Left kidney (tissue), 2 donors: Measurements from ENCODE around the gene ANKRD17. TPM values are rescaled to one million over a fixed set of nuclear protein-coding genes. Genes with fewer than 3 reads are reported as not detected.

Experiments used
- DNase-seq: peaks from one replicate; pipeline ENCODE4 v3.0.0-alpha.2; 2013
- polyA plus RNA-seq: library from polyadenylated mRNA; unstranded; fragments of 120-200 nt; gene quantifications from one replicate; pipeline ENCODE4 v1.2.1, GENCODE V29; 2013; ENCODE audit not compliant: insufficient read length

The ANKRD17 gene
- polyA plus RNA-seq, 1 donor = 94.3 TPM

DNA sequence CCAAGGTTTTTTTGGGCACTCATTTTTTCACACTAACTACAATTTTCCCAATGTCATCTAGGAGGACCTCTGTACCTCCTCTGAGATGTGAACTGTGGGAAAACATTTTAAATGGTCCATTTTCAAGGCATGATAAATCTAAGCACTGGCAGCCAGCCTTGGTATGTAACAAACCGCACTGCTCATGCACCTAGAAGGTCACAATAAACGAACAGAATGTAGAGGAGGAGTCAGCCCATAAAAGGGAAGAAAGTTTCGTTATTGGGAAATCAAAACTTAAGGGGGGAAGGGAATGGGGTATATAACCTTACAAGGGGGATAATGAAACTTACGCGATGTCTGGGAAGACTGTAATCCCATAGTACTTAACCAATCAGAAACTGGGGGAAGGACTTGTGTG lies 205.5 kb downstream of the ANKRD17 start:
- no peak for DNase-seq

DNA sequence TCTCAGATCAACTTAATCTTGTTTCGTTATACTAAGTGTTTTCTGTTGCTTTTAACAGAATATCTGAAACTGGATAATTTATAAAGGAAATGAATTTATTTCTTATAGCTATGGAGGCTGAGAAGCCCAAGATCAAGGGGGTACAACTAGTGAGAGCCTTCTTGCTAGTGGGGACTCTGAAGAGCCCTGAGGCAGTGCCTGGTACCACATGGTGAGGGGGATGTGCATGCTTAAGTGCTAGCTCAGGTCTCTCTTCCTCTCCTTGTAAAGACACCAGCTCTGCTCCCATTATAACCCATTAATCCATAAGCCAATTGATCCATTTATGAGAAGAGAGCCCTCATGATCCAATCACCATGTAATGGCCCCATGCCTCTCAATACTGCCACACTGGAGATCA lies 207.0 kb downstream of the ANKRD17 start:
- no peak for DNase-seq

- DNase-seq = no peak
These were observed 212.7 kb downstream of the ANKRD17 start for GRCh38 chr4:73045879-73046278.

DNA sequence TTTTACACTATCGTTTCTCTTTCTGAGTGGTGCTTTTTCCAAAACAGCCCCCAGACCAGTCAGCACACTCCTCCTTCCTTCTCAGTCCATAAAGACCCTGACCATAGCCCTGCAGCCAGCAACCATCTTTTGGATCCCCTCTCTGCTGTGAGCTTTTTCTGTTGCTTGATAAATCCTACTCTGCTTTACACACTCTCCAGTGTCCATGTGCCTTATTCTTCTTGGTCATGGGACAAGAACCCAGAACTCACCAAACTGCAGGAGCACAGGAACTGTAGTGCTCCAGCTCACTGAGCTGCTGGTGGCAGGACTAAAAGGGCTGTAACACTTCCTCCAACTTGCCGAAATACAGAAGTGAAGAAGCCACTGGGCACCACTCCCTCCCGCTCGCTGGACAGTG lies 221.5 kb downstream of the ANKRD17 start:
- DNase-seq = no peak

DNA sequence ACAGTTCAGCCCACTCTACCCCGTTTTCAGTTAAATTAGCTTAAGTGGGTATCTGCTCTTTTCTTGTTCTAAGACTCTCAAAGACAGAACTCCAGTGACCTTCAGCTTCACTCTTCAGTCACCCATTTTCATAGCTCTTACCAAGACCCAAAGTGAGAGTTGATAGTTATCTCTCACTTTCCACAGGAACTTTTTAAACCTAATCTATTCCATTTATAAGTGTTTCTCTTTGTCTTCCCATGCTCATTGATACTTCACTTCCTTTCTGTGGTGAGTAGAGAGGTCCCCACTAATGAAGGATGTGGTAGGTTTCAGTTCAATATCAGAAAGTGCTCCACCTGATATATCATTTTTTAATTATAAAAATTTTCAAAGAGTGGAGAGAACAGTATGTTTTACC lies 222.5 kb downstream of the ANKRD17 start:
- DNase-seq = no peak

- no peak for DNase-seq
These were observed 223.7 kb downstream of the ANKRD17 start for GRCh38 chr4:73034896-73035295.

- DNase-seq = no peak
These were observed 230.0 kb downstream of the ANKRD17 start for GRCh38 chr4:73028621-73029020.

Other genes with a start within 250 kb of the ANKRD17 start
- gene COX18, start 189.1 kb downstream of the ANKRD17 start, polyA plus RNA-seq = 22.2 TPM
- gene ALB, start 145.5 kb upstream of the ANKRD17 start, polyA plus RNA-seq = 4.6 TPM
- 746 TPM for gene AFP, start 177.4 kb upstream of the ANKRD17 start, polyA plus RNA-seq
- gene AFM, start 222.9 kb upstream of the ANKRD17 start, polyA plus RNA-seq = 16.7 TPM